ENCODE data around the gene BABAM2.

BABAM2 gene

DNA sequence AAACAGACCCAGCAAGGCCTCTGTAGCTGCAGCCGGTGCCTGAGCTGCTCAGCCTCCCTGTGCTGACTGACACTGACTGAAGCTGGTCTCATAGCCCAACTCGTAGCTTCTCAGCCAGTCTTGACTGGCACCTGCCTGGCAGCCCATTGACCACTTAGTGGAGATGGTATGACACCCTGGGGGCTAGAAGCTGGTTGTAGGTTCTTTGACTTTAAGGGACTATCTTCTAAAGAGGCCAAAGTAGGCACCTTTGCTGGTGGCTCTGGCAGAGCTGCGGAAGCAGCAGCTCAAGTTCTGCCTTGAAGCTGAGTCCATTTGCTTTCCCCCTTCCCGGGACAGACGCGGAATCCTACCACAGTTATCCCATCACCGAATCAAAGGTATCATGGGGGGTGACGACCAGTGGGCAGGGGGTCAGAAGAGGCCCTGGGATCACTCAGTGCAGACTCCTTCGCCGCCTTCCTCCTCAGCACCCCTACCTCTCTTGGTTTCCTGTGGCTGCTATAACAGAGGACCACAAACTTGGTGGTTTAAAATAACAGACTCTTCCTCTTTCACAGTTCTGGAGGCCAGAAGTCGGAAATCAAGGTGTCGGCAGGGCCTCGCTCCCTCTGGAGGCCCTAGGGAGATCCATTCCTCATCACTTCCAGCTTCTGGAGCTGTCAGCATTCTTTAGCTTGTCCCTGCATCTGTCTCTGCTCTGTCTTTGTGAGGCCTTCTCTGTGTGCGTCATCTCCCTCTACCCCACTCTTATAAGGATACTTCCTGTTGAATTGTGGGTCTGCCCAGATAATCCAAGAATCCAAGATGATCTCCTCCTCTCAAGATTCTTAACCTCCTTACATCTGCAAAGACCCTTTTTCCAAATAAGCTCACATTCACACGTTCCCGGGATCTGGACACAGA, 488.4 kb downstream of the BABAM2 start:
- no peak for DNase-seq (ENCODE audit: low read depth)
- TF ChIP-seq, protein P1, sequence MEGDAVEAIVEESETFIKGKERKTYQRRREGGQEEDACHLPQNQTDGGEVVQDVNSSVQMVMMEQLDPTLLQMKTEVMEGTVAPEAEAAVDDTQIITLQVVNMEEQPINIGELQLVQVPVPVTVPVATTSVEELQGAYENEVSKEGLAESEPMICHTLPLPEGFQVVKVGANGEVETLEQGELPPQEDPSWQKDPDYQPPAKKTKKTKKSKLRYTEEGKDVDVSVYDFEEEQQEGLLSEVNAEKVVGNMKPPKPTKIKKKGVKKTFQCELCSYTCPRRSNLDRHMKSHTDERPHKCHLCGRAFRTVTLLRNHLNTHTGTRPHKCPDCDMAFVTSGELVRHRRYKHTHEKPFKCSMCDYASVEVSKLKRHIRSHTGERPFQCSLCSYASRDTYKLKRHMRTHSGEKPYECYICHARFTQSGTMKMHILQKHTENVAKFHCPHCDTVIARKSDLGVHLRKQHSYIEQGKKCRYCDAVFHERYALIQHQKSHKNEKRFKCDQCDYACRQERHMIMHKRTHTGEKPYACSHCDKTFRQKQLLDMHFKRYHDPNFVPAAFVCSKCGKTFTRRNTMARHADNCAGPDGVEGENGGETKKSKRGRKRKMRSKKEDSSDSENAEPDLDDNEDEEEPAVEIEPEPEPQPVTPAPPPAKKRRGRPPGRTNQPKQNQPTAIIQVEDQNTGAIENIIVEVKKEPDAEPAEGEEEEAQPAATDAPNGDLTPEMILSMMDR (IDR thresholded peaks at IDR 0.05; ENCODE audit: low read depth, low read length, missing control alignments): no peak

DNA sequence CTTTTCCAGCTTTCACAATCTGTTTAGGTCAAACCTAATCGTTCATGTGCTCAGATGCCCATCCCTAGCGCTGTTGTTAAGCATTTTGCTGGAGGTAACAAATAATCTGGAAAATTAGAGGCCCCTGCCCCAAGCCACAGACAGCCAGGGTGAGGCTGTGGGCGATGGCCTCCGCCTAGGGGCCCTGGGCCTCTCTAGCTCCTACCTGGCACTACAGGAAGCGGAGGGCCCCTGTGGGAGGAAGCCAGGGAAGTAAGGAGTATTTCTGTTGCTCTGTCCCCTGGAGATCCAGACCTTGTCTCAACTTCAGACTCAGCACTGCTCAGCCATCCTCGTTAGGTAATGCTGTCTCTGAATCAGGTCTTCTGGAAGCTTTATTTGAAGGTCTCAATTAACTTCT, 489.7 kb downstream of the BABAM2 start:
- TF ChIP-seq, protein P1 (IDR thresholded peaks at IDR 0.05; ENCODE audit: low read depth, low read length, missing control alignments): no peak
- H3K4me3 ChIP-seq (ENCODE audit: low read depth, low read length): no peak overlapping the region
- no peak for DNase-seq (ENCODE audit: low read depth)

More for the DNA sequence above, 488.4 kb downstream of the BABAM2 start:
- no peak overlapping the region for H3K4me3 ChIP-seq (ENCODE audit: low read depth, low read length)

DNA sequence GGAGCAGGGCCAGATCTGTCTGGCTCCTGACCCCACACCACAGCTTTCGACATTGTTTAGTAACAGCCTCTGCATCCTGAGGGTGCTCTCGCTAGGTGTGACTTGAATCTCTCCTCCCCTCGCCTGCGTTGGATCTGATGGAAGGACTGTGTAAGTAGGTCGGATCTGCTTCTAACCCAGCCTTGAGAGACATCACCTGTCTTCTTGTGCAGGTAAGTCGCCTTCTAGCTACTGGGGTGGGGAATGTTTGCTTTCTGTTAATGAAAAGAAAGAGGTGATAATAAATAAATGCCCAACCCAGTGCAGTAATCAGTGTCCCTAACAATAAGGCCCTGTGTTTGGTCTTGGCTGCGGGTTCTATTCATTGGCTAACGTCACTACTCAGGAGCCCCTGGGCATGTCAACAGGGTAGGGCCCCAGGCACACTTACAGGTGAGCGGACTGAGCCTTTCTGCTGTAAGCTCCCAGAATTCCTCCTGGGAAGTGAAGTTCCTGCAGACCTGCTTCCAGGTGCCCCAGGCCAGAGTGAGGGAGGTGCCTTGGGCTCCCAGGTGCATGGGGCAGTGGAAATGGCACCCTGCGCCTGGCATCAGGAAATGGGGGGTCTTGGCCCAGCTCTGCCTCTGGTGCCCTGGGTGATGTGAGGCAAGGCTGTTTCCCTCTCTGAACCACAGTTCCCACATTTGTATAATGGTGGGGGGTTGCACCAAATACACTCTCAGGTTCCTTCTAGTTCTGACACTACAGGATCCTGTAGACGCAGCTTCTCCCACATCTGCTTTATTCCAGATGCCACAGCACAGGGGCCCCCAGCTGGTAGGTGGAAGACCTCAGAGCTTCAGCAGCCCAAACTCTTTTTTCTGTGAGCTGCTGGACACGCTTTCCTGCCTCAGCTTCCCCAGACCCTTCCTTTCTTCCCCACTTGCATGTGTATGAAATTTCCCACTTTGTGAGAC, 491.0 kb downstream of the BABAM2 start:
- no peak for DNase-seq (ENCODE audit: low read depth)
- TF ChIP-seq, protein P1 (IDR thresholded peaks at IDR 0.05; ENCODE audit: low read depth, low read length, missing control alignments): no peak
- H3K4me3 ChIP-seq (ENCODE audit: low read depth, low read length): no peak overlapping the region

DNA sequence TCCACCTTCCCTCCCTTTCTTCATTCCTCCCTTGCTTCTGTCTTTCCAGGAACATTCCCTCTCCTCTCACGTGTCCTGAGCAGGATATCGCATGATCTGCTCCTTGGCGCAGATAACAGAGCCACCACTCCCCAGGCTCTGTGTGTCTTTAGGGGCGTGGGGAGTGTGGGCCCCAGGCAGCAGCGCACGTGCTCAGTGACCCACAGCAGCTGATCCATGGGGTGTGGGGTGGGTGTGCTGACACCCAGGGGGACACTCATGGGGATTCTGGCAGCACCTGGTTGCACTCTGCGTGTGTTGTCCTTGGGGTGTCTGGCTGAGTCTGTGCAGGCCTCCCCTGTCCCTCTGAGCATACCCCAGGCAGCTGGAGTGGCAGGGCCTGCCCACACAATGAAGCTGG, 492.2 kb downstream of the BABAM2 start:
- TF ChIP-seq, protein P1 (IDR thresholded peaks at IDR 0.05; ENCODE audit: low read depth, low read length, missing control alignments): no peak
- no peak for DNase-seq (ENCODE audit: low read depth)
- no peak overlapping the region for H3K4me3 ChIP-seq (ENCODE audit: low read depth, low read length)

DNA sequence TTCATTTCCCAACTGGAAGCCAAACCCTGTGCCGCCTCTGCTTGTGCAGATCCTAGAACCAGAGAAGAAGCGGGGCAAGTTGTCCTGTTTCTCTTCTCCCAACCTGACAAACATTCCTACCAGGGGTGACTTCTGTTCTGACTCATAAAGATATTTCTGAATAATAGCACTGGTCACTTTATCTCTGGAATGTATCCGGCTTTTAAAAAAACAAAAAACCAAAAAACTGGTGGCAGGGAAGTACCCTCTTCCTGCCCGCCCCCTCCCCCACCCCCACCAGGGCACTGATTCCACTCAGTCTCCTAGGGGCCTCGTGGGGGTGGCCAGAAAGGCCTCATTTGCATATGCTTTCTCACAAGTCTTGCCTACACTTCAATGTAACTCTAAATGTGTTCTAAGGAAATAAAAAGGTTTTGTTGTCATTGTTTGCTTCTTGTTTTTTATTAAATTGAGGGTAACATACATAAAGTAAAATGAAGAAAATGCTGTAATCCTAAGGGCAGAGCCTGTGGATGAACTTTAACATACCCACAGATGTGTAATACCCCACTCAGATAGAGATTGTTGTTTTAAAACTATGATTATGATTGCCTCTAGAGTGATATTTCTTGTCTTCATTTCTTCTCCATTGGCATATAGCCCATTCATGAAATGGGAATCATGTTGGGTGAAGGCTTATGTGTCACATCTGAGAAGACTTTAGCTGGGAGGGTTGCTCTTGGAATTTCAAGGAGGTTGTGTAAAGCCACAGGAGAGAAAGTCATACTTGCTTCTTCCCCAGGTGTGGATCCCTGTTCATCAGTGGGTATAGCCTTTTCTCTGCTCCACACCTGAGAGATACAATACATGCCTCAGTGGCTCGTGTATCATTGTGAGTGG, 496.8 kb downstream of the BABAM2 start:
- TF ChIP-seq, protein P1 (IDR thresholded peaks at IDR 0.05; ENCODE audit: low read depth, low read length, missing control alignments): no peak

More for the DNA sequence above, 496.8 kb downstream of the BABAM2 start:
- H3K4me3 ChIP-seq (ENCODE audit: low read depth, low read length): no peak overlapping the region
- DNase-seq (ENCODE audit: low read depth): no peak
